AG09309 (cell line): ENCODE results near the gene NLRC5.
"Not testable (repeated sequence)": the region's sequence is repeated elsewhere in the genome, so short reads cannot be mapped to it uniquely, and the experiment has no call there.

ENCODE experiments used
- DNase-seq: peaks from one replicate; pipeline ENCODE4 v3.0.0-alpha.2; 2010; ENCODE audit warnings: low read depth
- H3K4me3 ChIP-seq: 2 replicates; pipeline ENCODE4 v1.5.1; 2011; ENCODE audit warnings: mild to moderate bottlenecking, low read depth, low read length, moderate library complexity; ENCODE audit not compliant: control insufficient read depth
- CTCF ChIP-seq: IDR thresholded peaks from 2 replicates; pipeline ENCODE4 v1.5.1; 2011; ENCODE audit warnings: mild to moderate bottlenecking, low read depth, low read length, inconsistent platforms; ENCODE audit not compliant: insufficient read depth, control insufficient read depth; ENCODE audit errors: missing control alignments

NLRC5 gene

GRCh38 chr16:57107321-57107922, 118.1 kb downstream of the NLRC5 start:
- no peak for TF ChIP-seq CTCF
- DNase-seq: no peak
- no peak overlapping the region for H3K4me3 ChIP-seq

GRCh38 chr16:57108432-57108831, 119.1 kb downstream of the NLRC5 start:
- H3K4me3 ChIP-seq: no peak overlapping the region
- TF ChIP-seq CTCF: no peak
- DNase-seq: no peak

GRCh38 chr16:57109259-57110105, 120.1 kb downstream of the NLRC5 start:
- DNase-seq, H3K4me3 ChIP-seq: not testable (repeated sequence)

GRCh38 chr16:57110937-57111336, 121.6 kb downstream of the NLRC5 start:
- H3K4me3 ChIP-seq: no peak overlapping the region
- no peak for DNase-seq
- no peak for TF ChIP-seq CTCF

GRCh38 chr16:57111420-57111819, 122.1 kb downstream of the NLRC5 start:
- no peak overlapping the region for H3K4me3 ChIP-seq
- no peak for DNase-seq
- TF ChIP-seq CTCF: no peak

GRCh38 chr16:57112403-57113041, 123.2 kb downstream of the NLRC5 start:
- no peak for TF ChIP-seq CTCF
- no peak for DNase-seq
- H3K4me3 ChIP-seq: no peak overlapping the region

GRCh38 chr16:57113042-57113453, 123.7 kb downstream of the NLRC5 start:
- H3K4me3 ChIP-seq: no peak overlapping the region
- TF ChIP-seq CTCF: no peak
- no peak for DNase-seq
